ENCODE data around the gene MAB21L3. TPM values are rescaled to one million over a fixed set of nuclear protein-coding genes. Genes with fewer than 3 reads are reported as not detected.

The MAB21L3 gene
- polyA plus RNA-seq, 1 experiment = 0.34 TPM

GRCh38 chr1:116097626-116098025 is 13.6 kb upstream of the MAB21L3 start:
- POLR2A ChIA-PET = no interaction called here
- no peak for TF ChIP-seq CTCF (IDR thresholded peaks at IDR 0.05; ENCODE audit: insufficient read depth, low read depth, low read length)
- H3K36me3 ChIP-seq (ENCODE audit: control insufficient read depth, insufficient read depth, low read length) = no peaks in the 10 kb centered on the region
- CTCF ChIA-PET = no interaction called here
- no peak for DNase-seq (ENCODE audit: low read depth)
- no peaks in the 10 kb centered on the region for H3K27me3 ChIP-seq (ENCODE audit: control insufficient read depth, insufficient read depth, low read length)
- no peak overlapping the region for H3K4me3 ChIP-seq (ENCODE audit: low read depth, low read length)

GRCh38 chr1:116099379-116099778 is 11.8 kb upstream of the MAB21L3 start:
- ChIA-PET CTCF (no interaction called here), POLR2A (no interaction called here)
- H3K27me3 ChIP-seq (ENCODE audit: control insufficient read depth, insufficient read depth, low read length) = no peaks in the 10 kb centered on the region
- H3K36me3 ChIP-seq (ENCODE audit: control insufficient read depth, insufficient read depth, low read length) = no peaks in the 10 kb centered on the region
- H3K4me3 ChIP-seq (ENCODE audit: low read depth, low read length) = no peak overlapping the region
- no peak for TF ChIP-seq CTCF (IDR thresholded peaks at IDR 0.05; ENCODE audit: insufficient read depth, low read depth, low read length)
- no peak for DNase-seq (ENCODE audit: low read depth)

- no peaks in the 10 kb centered on the region for H3K36me3 ChIP-seq (ENCODE audit: control insufficient read depth, insufficient read depth, low read length)
- TF ChIP-seq CTCF (IDR thresholded peaks at IDR 0.05; ENCODE audit: insufficient read depth, low read depth, low read length) = no peak
- H3K4me3 ChIP-seq (ENCODE audit: low read depth, low read length) = no peak overlapping the region
- CTCF ChIA-PET = no interaction called here
- DNase-seq (ENCODE audit: low read depth) = no peak
- POLR2A ChIA-PET = no interaction called here
- H3K27me3 ChIP-seq (ENCODE audit: control insufficient read depth, insufficient read depth, low read length) = no peaks in the 10 kb centered on the region
Observed at GRCh38 chr1:116099919-116100318, 11.3 kb upstream of the MAB21L3 start.

GRCh38 chr1:116104667-116105066 is 6.5 kb upstream of the MAB21L3 start:
- Histone ChIP-seq H3K27me3 (ENCODE audit: control insufficient read depth, insufficient read depth, low read length) (no peaks in the 10 kb centered on the region), H3K36me3 (ENCODE audit: control insufficient read depth, insufficient read depth, low read length) (no peaks in the 10 kb centered on the region), H3K4me3 (ENCODE audit: low read depth, low read length) (no peak overlapping the region)
- CTCF ChIA-PET = no interaction called here
- POLR2A ChIA-PET = no interaction called here
- DNase-seq (ENCODE audit: low read depth) = no peak
- TF ChIP-seq CTCF (IDR thresholded peaks at IDR 0.05; ENCODE audit: insufficient read depth, low read depth, low read length) = no peak

- H3K4me3 ChIP-seq (ENCODE audit: low read depth, low read length) = no peak overlapping the region
- CTCF ChIA-PET = interaction anchor here (2.2 kb wide), 1 partner anchor 379 kb away, joined by 9 read pairs; no protein-coding TSS in a partner anchor
- DNase-seq (ENCODE audit: low read depth) = no peak
- POLR2A ChIA-PET = interaction anchor here (0.6 kb wide), 1 partner anchor 1031 kb away, joined by 3 read pairs; no protein-coding TSS in a partner anchor
- H3K27me3 ChIP-seq (ENCODE audit: control insufficient read depth, insufficient read depth, low read length) = no peaks in the 10 kb centered on the region
- H3K36me3 ChIP-seq (ENCODE audit: control insufficient read depth, insufficient read depth, low read length) = no peaks in the 10 kb centered on the region
- TF ChIP-seq CTCF (IDR thresholded peaks at IDR 0.05; ENCODE audit: insufficient read depth, low read depth, low read length) = no peak
Observed at GRCh38 chr1:116105996-116106395, 5.2 kb upstream of the MAB21L3 start.

All from BJ (cell line).